T-helper 22 cell (primary cell): ENCODE measurements around the gene NHLH2.

Experiments
- DNase-seq: peaks from one replicate; pipeline ENCODE4 v3.0.0-alpha.2; 2020; ENCODE audit warnings: low read depth

The NHLH2 gene

DNA sequence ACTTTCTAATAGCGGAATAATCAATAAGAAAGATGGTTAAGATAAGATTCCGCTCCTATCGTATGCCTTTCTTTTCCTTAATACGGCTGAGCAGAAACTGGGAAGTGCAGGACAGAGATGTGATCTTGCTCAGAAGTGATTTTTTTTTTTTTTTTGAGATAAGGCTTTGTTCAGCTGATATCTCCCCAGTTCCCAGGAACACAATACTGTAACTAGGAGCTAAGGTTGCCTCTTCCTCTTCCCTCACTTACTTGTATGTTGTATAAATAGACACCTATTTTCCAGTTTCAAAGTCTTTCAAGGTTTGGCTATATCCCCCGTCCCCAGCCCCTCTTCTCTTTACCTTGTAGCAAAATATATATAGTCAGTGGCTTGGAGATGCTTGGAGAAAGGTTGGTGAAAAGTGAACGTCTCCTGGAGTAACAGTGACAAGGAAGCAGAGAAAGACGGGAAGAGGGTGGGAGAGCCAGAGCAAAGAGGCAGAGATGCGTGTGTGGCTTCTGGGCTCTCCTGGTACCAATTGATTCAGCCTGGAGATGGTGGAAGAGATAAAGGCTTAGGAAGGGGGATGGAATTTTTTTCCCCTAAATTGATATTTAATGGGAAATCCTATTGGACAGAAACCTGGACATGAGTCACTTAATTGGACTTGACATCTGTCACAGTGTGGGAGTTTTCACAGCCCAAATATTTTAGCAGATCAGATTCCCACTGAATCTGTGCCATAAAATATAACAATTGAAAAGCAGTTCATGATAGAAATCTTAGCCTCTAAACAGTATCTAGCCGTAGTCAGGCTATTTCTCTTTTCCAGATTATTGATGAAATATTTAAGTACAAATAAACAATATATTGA lies at the start of gene NHLH2:
Gene NHLH2 (minus strand): TSS at position 522 of the 856 bp plus-strand sequence. CDS start 2,754 bp downstream, outside the sequence.
- no peak for DNase-seq

- no peak for DNase-seq
These were observed 49.7 kb upstream of the NHLH2 start for GRCh38 chr1:115890580-115890979.

DNA sequence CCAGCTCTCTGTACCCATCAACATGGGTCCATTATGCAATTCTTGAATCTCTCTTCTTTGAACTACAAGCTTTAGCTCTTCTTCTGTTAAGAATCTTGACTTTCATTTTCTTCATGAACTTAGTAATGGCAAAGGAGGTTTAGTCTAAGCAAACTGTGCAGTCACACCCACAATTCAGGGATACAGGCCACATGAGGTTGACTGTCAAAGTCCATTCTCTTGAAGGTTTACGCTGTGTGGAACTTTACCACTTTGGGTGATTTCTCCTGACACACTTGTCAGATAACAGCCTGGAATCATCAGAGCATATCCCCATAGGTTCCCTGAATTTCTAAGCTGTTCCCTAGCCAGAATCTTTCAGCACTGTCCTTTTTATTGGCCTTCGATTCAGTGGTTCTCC lies 48.0 kb upstream of the NHLH2 start:
- no peak for DNase-seq

DNA sequence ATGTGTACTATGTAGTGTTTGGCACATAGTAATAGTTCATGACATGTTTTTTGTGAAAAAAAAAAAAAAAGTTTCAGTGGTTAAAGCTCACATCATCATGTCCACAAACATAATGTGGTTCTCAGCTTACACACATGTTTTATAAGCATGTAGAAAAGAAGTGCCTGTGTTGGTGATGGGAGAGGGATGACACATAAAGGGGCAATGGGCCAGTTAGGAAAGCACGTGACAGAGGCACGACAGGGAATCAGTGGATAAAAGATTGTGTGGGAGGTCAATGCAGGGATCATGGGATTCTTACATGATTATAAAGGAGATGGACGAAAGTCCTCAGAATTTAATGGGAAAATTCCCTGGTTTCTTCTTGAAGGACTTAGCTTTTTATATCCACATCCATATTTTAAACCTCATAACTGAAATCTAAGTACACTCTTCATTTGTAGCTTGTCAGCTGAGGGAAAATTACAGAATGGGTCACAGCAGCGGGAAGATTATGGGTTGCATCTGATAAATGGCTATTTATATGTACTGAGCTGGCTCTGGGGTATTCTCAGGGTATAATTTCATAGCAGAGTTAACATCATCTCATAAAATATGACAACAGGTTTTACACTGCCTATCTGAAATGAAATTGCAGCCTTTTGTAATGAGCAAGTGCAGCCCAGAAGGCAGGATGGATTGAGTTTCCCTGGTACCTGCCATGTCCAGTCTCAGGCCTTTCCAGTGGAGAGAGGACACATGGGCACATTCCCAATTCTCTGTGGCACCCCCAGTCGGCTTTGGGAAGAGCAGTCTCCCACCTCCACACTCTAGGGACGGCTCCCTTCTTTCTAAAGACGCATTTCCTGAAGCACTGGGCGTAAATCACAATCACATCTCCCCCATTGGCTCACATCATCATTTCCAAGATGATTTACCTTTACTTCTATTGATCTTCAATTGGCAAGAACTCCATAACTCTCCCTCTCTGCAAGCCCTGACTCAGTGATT lies 42.3 kb upstream of the NHLH2 start:
- DNase-seq = no peak

GRCh38 chr1:115880981-115881672 lies 40.2 kb upstream of the NHLH2 start:
- no peak for DNase-seq

DNA sequence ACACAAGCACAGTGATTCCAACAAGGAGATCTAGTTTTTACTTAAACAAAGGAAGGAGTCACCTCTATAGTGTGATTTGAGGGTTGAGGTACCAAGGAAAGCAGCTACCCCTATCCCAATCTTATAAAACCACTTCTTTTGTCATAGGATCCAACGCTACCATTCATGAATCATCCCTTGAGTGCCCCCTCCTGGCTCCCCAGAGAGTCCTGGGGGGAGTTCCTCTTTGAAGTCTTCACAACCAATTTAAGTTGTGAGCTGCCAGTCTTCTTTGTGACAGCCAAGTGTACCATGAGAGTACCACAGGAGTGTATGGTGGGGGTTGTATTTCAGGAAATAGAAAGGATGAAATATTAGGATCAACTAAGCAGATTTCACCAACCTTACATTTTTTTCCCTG lies 39.1 kb upstream of the NHLH2 start:
- no peak for DNase-seq

- no peak for DNase-seq
These were observed 36.6 kb upstream of the NHLH2 start for GRCh38 chr1:115877511-115877910.

- no peak for DNase-seq
These were observed 34.0 kb upstream of the NHLH2 start for GRCh38 chr1:115874904-115875303.

GRCh38 chr1:115874497-115874896 lies 33.6 kb upstream of the NHLH2 start:
- no peak for DNase-seq

GRCh38 chr1:115873184-115873583 lies 32.3 kb upstream of the NHLH2 start:
- no peak for DNase-seq

GRCh38 chr1:115869064-115869463 lies 28.1 kb upstream of the NHLH2 start:
- no peak for DNase-seq

- no peak for DNase-seq
These were observed 26.3 kb upstream of the NHLH2 start for GRCh38 chr1:115867216-115867615.

DNA sequence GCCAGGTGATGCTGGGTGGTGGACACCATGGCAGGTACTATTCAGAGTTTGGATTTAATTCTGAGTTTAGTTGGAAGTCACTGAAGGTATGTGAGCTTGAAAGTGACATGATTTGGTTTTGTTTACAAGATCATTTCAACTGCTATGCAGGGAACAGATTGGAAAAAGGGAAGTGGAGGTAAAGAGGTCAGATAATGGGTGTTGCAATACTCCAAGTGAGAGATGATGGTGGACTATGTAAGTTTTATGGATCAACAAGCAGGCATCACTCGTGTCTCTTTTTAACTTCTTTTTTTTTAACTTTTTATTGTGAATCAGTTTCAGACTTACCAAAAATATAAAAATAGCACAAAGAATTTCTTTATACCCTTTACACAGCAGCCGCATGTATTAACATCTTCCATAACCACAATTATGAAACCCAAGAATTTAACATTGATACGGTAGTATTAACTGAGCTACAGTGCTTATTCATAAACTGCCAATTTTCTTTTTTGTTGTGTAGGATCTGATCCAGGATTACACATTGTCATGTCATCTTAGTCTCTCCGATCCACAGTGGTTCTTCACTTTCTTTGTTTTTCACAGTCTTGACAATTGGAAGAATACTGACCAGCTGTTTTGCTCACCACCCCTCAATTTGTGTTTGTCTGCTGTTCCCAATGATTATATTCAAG lies 24.9 kb upstream of the NHLH2 start:
- no peak for DNase-seq

GRCh38 chr1:115862403-115862802 lies 21.5 kb upstream of the NHLH2 start:
- DNase-seq = no peak

GRCh38 chr1:115854005-115854404 lies 13.1 kb upstream of the NHLH2 start:
- DNase-seq = no peak

DNA sequence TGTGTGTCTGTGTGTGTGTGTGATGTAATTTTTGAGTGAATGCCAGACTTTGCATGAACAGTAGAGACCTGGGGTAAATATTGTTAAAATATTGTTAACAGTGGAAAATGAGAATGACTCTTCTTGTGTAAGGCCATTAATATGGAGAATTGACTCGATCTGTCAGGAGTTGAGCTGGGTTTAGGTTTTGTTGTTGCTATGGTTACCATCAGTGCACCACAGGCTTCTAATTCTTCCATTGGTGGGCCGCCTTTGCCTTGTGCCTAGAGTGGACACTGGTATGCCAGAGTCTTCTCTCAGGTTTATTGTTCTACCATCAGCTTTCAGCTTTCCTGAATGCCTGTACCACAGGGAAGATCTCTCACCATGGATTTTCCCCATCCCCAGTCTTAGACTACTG lies 10.0 kb upstream of the NHLH2 start:
- DNase-seq = no peak

DNA sequence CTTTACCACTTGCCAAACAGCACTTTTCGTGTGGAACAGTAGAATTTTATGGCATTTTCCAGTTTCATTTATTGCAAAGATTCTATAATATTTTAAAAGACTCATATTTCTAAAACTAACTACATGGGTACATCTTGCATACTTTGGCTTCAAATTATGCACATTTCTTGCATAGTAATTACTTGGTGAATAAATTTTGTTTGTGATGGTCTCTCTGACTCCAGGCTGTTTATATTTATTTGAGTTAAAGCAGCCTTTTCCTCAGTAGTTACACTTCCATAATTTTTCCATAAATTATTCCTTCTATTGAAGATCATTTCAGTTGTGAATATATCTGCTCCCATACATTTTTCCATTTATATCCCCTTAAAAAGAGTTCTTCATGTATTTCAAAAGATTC lies 6.9 kb upstream of the NHLH2 start:
- DNase-seq = no peak

- DNase-seq = no peak
These were observed 2.0 kb upstream of the NHLH2 start for GRCh38 chr1:115842948-115843347.

- DNase-seq = no peak
These were observed 1.2 kb downstream of the NHLH2 start for GRCh38 chr1:115839679-115840237.

GRCh38 chr1:115839029-115839678 lies 1.8 kb downstream of the NHLH2 start:
- no peak for DNase-seq
